ENCODE measurements around the gene SESTD1. TPM values are rescaled to one million over a fixed set of nuclear protein-coding genes. Genes with fewer than 3 reads are reported as not detected.

The SESTD1 gene
- total RNA-seq, 1 experiment from 2014 or later: 26.6 TPM

GRCh38 chr2:179125404-179125803, 139.2 kb downstream of the SESTD1 start:
- H3K4me1 ChIP-seq (ENCODE audit: control insufficient read depth in 1 of 2, insufficient read depth in 2 of 2, low read length in 2 of 2): no peaks in the 10 kb centered on the region
- DNase-seq (ENCODE audit: low read depth, low spot score): no peak
- H3K9me2 ChIP-seq (ENCODE audit: insufficient read depth): no peaks in the 10 kb centered on the region
- no peaks in the 10 kb centered on the region for H3K79me2 ChIP-seq (ENCODE audit: insufficient read depth, low read length)
- H3K4me3 ChIP-seq (replicated peaks in 1 of 2; ENCODE audit: low read depth in 1 of 2, low read length in 2 of 2): no peak overlapping the region
- intact Hi-C loops (cut with micrococcal nuclease): loop anchor here (5.0 to 10.0 kb wide), 3 partner anchors 213 to 361 kb away; no protein-coding TSS in a partner anchor
- RAD21 ChIA-PET (ENCODE audit: low non-redundant PET in 1 of 2, low total read pairs in 2 of 2, uncharacterized antibody in 2 of 2, unreplicated experiment in 2 of 2): no interaction called here
- H4K20me1 ChIP-seq (ENCODE audit: insufficient read depth): no peaks in the 10 kb centered on the region
- no peak overlapping the region for H2AFZ ChIP-seq (ENCODE audit: low read depth, low read length, poor library complexity, severe bottlenecking)
- TF ChIP-seq CBX3 (IDR thresholded peaks at IDR 0.05; ENCODE audit: low read depth): no peak
- no peak for TF ChIP-seq REST (IDR thresholded peaks at IDR 0.05; ENCODE audit: low read depth)
- no peak for TF ChIP-seq SIN3A (IDR thresholded peaks at IDR 0.05; ENCODE audit: low read depth)
- TF ChIP-seq MAX (IDR thresholded peaks at IDR 0.05): no peak
- TF ChIP-seq SRF (IDR thresholded peaks at IDR 0.05; ENCODE audit: low read depth): no peak
- no peak for TF ChIP-seq TCF7L2 (IDR thresholded peaks at IDR 0.05; ENCODE audit: borderline replicate concordance, extremely low read depth, insufficient read depth, insufficient read length)
- TF ChIP-seq CTCF (IDR thresholded peaks at IDR 0.05 in 2 of 3, conservative IDR thresholded peaks at IDR 0.05 in 1 of 3; ENCODE audit: borderline replicate concordance in 1 of 3, insufficient read depth in 1 of 3, low read depth in 2 of 3, low read length in 2 of 3): no peak
- TF ChIP-seq SP1 (IDR thresholded peaks at IDR 0.05; ENCODE audit: low read depth): no peak
- TF ChIP-seq POLR2A (IDR thresholded peaks at IDR 0.05; ENCODE audit: borderline replicate concordance, extremely low read depth, insufficient read depth, insufficient read length): no peak
- no peak for TF ChIP-seq CEBPB (IDR thresholded peaks at IDR 0.05; ENCODE audit: low read depth)
- no peak for TF ChIP-seq RAD21 (IDR thresholded peaks at IDR 0.05; ENCODE audit: low read depth)
- no peak for TF ChIP-seq ZFX (IDR thresholded peaks at IDR 0.05)
- TF ChIP-seq YY1 (IDR thresholded peaks at IDR 0.05; ENCODE audit: extremely low read depth, insufficient replicate concordance, low read depth, low read length): no peak
- TF ChIP-seq FOSL1 (IDR thresholded peaks at IDR 0.05; ENCODE audit: low read depth): no peak
- no peak for TF ChIP-seq ZNF274 (IDR thresholded peaks at IDR 0.05; ENCODE audit: low read depth, low read length)
- no peak for TF ChIP-seq ELF1 (IDR thresholded peaks at IDR 0.05; ENCODE audit: borderline replicate concordance, low read depth)
- no peak for TF ChIP-seq JUND (IDR thresholded peaks at IDR 0.05)
- H3K9me3 ChIP-seq (ENCODE audit: control insufficient read depth in 1 of 2, insufficient read depth in 1 of 2, low read depth in 1 of 2, low read length in 2 of 2): no peaks in the 10 kb centered on the region
- H3K27ac ChIP-seq (ENCODE audit: low read depth, low read length): no peak overlapping the region
- H3K36me3 ChIP-seq (ENCODE audit: control insufficient read depth in 1 of 2, insufficient read depth in 2 of 2, low read length in 2 of 2): no peaks in the 10 kb centered on the region
- no peak overlapping the region for H3K9ac ChIP-seq (ENCODE audit: low read length)
- POLR2A ChIA-PET: no interaction called here
- H3K27me3 ChIP-seq (ENCODE audit: insufficient read depth, low read length): no peaks in the 10 kb centered on the region
- CTCF ChIA-PET: no interaction called here
- no TSS peak for BruUV-seq (replicated peaks)
- no peak overlapping the region for H3K4me2 ChIP-seq (ENCODE audit: low read length)
- no peak for ATAC-seq

All from HCT116 (cell line).